GM19452 (cell line): ENCODE data around the gene TSPAN9.

Experiments
- ATAC-seq: cut with Tn5 transposase; IDR thresholded peaks from one replicate; pipeline ENCODE4 v1.9.1; 2021; ENCODE audit not compliant: unreplicated experiment

TSPAN9 gene

DNA sequence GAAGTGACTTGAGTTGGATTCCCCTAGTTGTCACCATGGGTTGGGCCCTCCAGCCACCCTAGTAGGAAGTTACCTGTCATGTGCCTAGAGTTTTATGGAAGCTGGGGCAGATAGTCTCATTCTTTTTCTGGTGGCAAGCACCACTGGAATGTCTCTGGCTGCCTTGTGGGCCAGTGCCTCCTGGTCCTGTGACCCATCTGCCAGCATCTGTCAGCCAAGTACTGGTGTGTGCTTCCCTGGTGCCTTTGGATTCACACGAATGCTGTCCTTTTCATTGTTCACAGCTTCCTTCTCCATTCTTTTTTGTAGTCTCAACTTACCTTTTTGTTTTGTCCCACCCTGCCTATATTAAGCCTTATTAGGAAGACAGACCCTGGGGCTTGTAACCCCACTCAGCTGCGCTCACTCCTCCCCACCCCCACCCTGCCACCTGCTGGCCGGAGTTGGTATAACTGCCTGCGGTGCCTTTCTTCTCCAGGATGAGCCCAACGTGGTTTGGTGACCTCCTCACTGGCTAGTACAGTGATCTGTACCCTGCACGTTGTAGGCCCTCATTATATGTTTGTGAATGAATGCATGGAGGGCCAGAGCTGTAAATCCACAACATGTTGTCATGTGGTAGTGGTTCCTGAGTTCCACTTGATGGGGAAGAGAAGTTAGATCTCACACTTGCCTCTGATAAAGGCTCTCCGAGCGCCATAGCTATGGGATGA is 125.7 kb downstream of the TSPAN9 start:
- ATAC-seq, result no peak

DNA sequence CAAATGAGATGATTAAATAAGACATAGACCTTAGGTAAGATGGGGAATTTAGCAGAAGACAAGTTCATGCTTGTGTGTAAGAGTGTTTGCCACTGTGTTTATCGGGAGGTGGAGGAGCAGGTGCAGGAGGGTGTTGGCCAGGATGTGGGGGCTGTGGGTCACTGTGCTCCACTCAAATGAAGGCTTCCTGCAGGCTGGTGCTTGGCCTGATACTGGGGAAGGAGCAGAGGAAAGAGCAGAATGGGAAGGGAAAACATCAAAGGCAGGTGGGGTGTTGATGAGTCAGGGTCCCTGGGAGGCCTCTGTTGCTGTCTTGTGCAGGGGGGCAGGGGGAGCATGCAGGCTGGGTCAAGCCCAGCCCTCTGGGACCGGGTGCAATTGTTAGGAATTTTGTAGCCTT is 126.5 kb downstream of the TSPAN9 start:
- no peak for ATAC-seq

DNA sequence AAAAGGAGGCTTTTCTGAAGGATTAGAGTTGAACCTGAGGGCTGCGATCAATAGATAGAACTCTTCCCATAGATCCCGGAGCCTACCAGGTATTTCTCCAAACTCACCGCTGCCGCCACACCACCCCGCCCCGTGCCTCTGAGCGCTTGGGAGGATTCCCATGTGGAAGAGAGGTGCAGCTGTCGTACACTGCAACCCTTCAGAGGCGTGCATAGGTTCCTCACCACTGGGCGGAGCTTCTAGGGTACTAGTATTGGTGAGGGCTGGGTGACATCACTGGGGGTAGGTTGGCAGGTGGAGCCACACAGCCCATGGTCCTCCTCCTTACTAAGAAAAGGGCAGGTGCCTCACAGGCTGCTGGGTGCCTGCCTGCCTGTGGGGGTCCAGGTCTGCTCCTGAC is 127.0 kb downstream of the TSPAN9 start:
- no peak for ATAC-seq

DNA sequence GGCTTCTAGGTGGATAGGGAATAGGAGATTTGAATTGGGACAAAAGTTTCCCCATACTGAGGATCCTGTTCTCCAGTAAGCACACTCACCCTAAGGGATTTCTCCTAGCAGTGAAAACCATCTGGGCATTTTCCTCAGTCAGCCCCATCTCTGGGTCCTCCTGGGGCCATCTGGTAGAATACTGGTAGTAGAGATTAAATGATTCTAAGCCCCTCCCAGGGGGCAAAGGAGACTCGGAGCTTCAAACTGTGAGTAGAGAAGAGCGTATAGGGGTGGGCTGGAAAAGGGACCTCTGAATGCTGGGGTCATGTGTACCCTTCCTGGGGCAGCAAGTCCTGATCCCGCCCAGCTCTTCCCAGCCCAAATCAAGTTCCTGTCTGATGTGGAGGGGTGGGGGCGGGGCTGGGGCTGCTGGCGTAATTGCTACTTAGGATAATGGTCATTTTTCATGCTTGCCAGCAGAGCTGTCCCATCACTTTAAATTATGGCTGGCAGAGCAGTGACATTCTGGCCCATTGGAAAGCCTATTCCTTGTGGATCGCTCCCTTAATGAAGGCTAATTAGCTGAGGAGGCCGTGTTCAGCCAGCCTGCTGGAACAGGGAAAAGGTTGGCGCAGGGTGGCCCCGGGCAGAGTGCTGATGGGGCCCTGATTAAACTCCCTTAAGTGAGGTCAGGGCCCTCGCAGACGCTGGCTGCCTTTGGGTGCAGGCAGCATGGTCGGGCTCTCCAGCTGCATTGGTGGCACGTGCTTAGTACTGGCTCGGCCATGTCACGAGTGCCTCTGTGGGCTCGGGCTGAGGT is 127.8 kb downstream of the TSPAN9 start:
- no peak for ATAC-seq

DNA sequence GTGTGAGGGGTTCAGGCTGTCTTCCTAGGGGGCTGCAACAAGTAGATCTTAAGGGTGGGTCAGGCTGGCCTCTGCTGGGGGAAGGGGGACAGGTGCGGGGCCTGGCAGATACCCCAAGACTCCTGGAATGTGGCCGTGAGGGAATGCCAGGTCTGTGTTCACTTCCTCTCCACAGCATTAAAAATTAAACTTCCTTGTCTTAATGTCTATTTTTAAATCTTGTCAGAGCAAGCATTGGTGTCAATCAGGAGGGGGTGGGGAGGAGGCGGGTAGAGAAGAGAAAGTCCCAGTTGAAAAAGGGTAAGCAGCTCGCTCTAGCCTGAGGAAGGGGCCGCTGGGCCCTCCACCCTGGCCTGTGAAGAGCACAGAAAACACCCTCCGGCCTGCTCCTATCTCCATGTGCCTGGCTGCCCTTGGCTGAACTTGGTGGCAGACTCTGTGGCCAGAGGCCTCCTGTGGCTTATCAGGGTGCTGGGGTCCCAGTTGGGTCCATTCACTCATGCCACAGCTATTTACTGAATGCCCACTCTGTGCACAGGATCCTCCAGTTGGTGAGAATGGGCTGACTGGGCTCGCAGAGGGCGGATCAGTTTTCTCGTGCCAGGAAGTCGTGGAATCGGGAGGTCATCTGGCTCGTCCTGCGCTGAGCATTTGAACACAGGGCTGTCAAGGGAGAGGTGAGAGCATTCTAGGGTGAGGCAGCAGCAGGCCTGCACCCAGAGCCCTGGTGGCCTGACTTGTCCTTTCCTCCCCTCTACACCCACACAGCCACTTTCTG is 128.8 kb downstream of the TSPAN9 start:
- no peak for ATAC-seq

DNA sequence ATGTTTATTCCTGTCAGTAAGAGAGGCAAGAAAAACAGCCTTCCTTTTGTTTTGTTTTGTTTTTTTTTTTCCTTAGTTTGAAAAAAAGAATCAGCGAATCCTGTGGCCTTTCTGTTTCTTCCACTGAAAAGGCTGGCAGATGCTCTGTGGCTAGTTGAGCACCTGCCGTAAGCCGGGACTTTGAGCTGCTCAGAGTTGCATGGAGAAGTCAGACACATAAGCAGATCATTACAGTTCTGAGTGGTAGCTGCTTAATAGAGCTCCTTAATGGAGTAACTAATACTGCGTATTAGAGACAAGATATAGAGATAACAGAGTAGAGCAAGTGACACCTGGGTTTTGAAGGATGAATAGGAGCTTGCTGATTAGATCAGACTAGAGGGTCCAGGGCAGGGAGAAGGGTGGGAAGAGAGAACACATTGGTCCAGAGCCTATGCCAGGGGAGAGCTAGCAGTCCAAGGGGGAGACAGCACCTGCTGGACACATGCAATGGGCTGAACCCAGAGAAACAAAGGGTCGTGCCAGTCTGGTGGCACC is 129.4 kb downstream of the TSPAN9 start:
- no peak for ATAC-seq

DNA sequence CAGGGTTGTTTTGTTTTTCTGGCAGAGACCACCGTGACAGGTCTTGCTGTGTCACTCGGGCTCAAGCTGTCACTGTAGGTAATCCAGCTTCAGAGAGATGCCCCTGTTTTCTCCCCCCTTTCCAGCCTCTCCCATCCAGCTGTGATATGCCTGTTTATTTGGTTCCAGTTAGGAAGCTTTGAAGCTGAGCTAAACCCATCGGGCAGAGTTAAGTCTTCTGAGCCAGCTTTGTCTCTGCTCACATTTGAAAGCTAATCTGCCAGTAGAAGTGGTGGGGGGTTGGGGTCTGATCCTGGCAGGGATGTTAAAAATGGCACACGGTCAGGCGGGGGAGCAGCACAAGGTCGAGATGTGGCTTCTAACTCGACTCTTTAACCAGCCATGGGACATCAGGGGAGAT is 130.0 kb downstream of the TSPAN9 start:
- ATAC-seq, result no peak

DNA sequence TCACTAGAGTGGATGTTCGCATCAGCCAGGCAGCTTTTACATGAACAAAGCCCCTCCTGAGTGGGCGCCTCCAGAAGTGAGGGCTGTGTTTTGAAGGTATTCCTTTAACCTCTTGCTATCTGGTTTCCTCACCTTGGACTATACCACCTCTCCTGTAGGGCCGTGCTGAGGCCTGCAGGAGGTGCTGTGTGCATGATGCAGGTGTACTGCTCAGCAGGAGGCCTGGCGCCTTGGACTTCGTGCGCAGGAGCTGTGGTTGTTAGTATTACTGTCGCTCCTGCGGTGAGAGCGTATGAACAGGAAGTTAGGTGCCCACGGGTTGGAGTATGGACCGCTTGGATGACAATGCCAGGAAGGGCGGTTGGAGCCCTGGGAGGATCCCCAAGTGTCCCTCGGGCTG is 130.7 kb downstream of the TSPAN9 start:
- no peak for ATAC-seq

DNA sequence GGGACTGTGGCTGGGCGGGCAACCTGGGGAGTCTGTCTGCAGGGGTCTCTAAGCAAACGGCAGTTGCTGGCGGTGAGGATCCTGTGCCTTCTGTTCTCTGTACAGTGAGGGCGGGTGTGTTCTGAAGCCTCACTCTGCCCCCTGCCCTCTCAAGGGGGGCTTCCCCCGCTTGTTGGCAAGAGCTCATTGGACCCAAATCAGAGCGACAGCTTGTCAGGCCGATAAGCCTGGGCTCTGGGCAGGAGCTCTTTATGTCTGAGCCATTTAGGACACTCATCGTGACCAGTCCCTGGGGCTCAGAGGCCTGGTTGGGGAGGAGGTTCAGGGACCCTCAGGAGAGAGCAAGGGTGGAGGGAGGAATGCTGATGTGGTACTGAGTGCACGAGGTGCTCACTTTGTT is 136.0 kb downstream of the TSPAN9 start:
- ATAC-seq, result no peak

DNA sequence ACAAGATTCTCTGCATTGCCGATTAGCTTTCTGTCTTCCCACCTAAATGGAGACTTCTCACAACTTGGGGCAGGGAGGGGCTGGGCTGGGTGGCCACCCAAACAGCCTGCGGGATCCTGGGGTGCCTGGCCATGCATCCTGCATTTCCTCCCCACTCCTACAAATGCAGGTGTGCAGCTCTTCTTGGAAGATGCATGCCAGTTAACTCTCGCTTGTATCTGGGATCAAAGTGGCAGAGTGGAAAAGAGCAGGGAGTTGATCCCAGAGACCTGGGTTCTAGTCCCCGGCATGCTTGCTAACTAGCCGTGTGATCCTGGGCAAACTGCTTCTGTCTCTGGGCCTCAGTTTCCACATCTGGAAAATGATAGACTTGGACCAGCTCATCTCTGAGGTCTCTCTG is 136.6 kb downstream of the TSPAN9 start:
- ATAC-seq, result no peak

DNA sequence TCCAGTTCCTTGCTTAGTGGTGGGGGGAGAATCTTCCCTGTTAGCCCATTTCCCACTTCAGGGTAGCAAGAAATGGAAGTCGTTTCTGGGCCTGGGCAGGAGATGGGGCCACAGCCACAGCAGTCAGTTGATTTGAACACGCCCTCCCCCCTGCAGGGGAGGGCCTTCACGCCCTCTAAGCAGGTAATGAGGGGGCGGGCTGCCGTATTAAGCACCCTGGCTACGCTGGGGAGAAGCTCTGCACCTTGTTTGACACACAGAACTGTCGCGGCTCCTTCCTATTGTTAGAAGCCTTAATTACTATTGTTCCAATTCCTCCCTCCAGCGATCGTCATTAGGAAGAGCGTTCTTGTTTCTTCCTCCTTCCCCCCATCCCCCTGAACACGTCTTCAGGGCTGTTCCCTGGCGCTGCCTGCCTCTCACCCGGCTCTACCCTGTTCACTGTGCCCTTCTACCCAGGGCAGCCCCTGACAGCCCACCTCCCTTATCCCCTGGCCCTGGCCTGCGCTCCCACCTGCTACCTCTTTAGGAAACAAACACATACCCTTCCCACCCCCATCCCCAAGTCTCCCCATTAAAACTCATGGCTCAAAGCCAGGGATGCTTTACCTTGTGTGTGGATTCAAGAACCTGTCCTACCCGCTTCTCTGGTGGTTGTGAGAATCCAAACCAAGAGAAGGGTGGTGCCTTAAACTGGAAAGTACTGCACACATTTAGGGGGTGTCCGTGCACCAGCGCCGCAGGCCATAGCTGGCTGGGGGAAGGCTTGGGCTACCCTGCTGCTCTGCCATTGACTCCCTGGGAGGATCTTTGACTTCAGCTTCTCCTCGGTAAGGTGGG is 137.6 kb downstream of the TSPAN9 start:
- no peak for ATAC-seq

DNA sequence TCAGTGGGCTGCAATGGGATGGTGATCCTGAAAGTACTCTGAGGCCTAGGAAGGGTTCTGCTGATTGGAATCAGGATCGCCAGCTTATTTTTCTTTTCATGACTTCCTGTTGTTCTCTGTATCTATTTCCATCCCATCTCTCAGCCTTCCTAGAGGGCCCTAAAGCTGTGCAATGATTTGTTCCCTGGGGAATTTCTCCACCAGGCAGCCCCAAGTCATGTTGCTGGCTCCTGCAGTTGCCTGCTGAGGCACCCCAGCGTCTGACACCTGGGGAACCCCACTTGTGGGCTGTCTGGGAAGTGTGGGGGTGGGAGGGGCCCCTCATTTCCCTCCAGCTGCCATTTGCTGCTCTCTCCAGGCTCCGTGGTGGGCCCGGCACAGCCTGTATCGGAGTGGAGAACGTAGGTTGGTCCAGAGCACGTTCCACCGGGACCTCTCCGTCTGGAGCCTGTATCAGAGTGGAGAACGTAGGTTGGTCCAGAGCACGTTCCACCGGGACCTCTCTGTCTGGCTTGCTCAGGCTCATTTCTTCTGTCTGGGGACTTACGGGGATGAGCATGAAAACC is 138.3 kb downstream of the TSPAN9 start:
- ATAC-seq, result no peak

DNA sequence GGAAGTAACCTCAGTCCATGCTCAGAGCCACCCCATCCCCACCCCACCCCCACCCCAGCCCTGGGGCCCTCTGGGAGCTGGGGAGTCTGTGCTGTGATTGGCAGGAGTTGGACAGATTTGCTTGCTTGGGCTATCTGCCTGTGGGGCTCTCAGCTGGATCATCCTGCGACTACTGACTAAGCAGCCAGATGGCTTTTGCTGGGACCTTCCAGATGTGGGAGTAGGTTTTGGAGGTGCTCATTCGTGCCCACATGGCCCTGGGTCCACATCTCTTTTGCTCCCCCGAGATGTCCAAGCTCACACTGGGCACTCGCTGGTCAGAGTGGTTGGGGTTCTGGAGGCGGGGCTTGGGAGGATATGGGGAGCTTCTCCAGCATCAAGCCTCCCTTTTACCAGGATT is 138.9 kb downstream of the TSPAN9 start:
- no peak for ATAC-seq

DNA sequence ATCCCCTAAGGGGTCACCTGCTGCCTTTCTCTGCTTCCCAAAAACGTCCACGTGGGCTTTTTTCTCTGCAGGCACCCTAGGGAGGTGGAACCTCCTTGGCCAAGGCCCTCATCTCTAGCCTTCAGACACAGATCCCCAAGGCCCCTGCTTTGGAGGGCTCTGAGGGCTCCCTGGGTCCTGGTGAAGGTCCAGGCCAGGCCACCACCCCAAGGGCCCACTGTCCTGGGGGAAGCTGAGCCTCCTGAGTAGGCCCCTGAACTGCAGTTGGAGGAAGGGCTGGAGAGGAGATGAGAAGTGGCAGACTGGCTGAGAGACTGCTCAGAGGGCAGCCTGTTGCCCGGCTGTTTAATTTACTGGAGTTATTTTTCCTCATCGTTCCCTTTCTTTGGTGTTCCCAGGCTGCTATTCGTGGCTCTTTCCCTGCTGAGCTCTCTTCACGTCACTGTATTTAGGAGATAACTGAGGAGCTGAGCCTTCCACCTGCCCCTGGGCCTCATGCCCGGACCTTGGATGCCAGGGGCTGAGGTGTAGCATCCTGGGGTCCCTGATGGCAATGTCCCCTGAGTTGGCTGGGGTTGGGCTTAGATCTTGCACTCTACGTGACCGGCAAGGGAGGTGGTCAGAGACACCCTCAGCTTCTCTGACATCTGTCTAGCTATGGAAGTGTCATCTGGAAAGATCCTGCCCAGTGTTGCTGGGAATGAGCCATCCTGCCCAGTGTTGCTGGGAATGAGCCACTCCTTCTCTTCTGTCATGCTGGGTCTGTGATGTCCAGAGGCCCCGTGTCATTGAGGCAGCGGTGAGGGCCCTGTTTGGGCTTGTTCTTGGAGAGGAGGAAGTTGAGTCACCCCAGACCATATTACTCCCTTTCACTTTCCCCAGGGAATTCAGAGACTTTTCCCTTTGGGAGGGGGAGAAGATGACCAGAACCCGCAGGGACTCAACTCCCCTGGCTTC is 139.8 kb downstream of the TSPAN9 start:
- ATAC-seq, result no peak

DNA sequence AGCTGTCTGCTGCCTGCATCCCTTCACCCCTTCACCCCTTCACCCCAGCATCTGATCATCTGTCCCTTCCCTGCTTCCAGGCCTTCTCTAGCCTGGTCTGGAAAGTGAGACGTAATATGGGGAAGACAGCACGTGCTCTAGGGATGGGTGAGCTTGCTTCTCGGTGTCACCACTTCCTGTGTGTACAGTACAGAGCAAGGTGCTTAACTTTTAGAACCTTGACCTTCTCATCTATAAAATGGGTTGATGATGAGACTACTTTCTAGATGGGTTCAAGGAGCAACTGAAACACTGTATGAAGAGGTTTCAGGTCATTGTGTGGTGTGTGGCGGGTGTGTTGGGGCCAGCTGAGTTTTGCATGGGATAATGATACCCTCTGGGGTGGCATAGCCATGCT is 140.5 kb downstream of the TSPAN9 start:
- ATAC-seq, result no peak

DNA sequence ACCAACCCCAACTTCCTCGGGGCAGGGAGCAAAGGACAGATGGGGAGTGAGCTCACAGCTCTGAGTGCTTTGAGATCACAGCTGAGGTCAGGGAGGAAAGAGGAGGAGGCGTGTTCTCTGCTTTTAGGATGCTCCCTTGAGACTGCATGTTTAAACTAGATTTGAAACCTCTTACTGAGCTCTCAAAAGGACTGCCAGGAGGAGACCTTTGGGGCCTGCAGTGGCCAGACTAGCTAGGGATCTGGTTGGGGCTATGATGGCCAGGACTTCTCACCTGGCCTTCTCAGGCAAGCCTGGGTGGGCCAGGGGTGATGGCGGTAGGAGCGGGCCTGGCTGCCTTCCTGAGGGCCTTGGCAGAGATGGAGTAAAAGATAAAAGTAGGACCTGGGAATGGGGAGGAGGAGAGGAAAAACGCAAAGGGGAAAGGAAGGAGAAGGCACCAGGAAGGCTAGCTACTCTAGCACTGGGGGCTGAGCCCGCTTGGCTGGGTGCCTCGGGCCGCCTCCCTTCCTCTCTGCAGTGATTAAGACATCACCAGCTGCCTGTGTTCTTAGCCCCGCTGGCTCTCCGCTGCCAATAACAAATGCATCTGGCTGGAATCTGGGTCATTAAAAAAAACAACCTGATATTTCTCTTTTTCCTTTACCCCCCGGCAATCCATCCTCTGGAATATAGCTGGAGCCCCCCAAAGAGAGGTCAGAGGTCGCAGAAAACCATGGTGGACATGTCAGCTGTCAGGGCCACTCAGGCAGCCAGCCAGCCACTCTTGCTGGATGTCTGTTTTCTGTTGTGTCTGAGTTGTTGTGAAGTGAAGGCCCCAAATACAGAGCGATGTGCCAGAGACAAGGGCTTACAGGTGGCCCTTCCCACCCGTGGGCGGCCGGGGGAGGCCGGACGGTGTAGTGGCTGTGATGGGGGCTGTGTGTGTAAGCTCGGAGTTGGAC is 141.3 kb downstream of the TSPAN9 start:
- no peak for ATAC-seq

DNA sequence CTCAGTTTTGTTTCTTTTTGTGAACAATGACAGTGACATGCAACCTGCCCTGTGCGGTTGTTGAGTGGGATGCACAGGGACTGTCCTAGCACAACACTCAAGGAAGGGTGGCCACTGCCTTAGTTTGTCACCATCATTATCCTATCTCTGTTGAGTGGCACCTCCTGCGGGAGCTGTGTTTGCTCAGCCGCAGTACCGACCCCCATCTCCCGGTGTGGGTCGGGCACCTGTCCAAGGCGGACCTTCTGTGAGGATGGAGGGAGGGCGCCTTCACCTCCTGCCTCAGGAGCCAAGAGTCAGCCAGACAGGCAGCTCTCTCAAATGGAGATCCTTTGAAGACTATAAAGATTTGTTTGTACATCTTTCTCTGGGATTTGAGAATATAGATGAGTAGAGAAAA is 142.1 kb downstream of the TSPAN9 start:
- ATAC-seq, result no peak
